GM12878 (cell line): Measurements from ENCODE around the gene BMF. TPM values are rescaled to one million over a fixed set of nuclear protein-coding genes. Genes with fewer than 3 reads are reported as not detected.

Experiments
- ATAC-seq: fragments of 200-7000 bp; cut with Tn5 transposase; 3 replicates; pipeline ENCODE4 v1.9.1; 2020; ENCODE audit warnings: mild to moderate bottlenecking, moderate library complexity
- BruUV-seq: library from RNA; stranded (reverse); fragments of 400-500 nt; replicated peaks from 2 replicates; lab custom pipeline; 2021; lab: Mats Ljungman, UMichigan
- CTCF ChIA-PET: fragments of 300-600 bp; sonication (Branson Sonifier 250); formaldehyde crosslinking; extraction: SDS; loops from one replicate; lab custom pipeline; 2021; ENCODE audit warnings: inconsistent platforms; lab: Yijun Ruan, JAX
- POLR2A ChIA-PET: fragments of 350-600 bp; formaldehyde crosslinking; extraction: SDS; loops from one replicate; lab custom pipeline; 2021; ENCODE audit warnings: inconsistent platforms; lab: Charles Lee
- RAD21 ChIA-PET: fragments of 300-600 bp; sonication (Branson Sonifier 250); formaldehyde crosslinking; loops from one replicate; lab custom pipeline; 2023; ENCODE audit warnings: antibody characterized with exemption; ENCODE audit not compliant: unreplicated experiment; lab: Charles Lee
- SMC1A ChIA-PET: fragments of 300-600 bp; sonication (Branson Sonifier 250); formaldehyde crosslinking; loops from one replicate; lab custom pipeline; 2023; ENCODE audit not compliant: unreplicated experiment, uncharacterized antibody; lab: Charles Lee
- DNase-seq: peaks from one replicate; pipeline ENCODE4 v3.0.0-alpha.2; 2011; ENCODE audit warnings: low read depth, low spot score
- FAIRE-seq: peaks from 3 replicates; lab custom pipeline; 2011; peaks lifted over from hg19 to GRCh38; lab: Jason Lieb, UNC
- H2AFZ ChIP-seq: 2 replicates; pipeline ENCODE4 v1.6.0; 2011; ENCODE audit warnings: low read depth, low read length, control low read depth; ENCODE audit not compliant: control insufficient read depth
- H3K27ac ChIP-seq: 2 replicates; pipeline ENCODE4 v1.5.1; 2011; ENCODE audit warnings: control low read depth; ENCODE audit not compliant: control insufficient read depth, insufficient read depth
- H3K27me3 ChIP-seq, 2 experiments: replicated peaks in 1 of 2; 2 replicates each; pipeline versions ENCODE4 v1.6.0 to v1.6.1; 2011; ENCODE audit warnings: low read length in 1 of 2; ENCODE audit not compliant: control insufficient read depth in 2 of 2, insufficient read depth in 2 of 2
- H3K36me3 ChIP-seq, 2 experiments: 2 replicates each; pipeline ENCODE4 v1.5.1; 2011; ENCODE audit warnings: low read length in 1 of 2; ENCODE audit not compliant: control insufficient read depth in 2 of 2, insufficient read depth in 2 of 2
- H3K4me1 ChIP-seq: 2 replicates; pipeline ENCODE4 v1.6.1; 2011; ENCODE audit warnings: mild to moderate bottlenecking, low read length, moderate library complexity, mixed read lengths; ENCODE audit not compliant: control insufficient read depth, insufficient read depth
- H3K4me2 ChIP-seq: 2 replicates; pipeline ENCODE4 v1.6.0; 2011; ENCODE audit warnings: control low read depth; ENCODE audit not compliant: control insufficient read depth, insufficient read depth
- H3K4me3 ChIP-seq: fragments of 200-600 bp; sonication (generic); 2 replicates; pipeline ENCODE4 v1.5.1; 2016
- H3K79me2 ChIP-seq: 2 replicates; pipeline ENCODE4 v1.6.0; 2011; ENCODE audit warnings: low read length; ENCODE audit not compliant: control insufficient read depth, insufficient read depth
- H3K9ac ChIP-seq: 2 replicates; pipeline ENCODE4 v1.8.0; 2011; ENCODE audit warnings: low read length, control low read depth, mixed read lengths; ENCODE audit not compliant: control insufficient read depth, insufficient read depth
- H3K9me3 ChIP-seq: replicated peaks from 3 replicates; pipeline ENCODE4 v1.5.1; 2011; ENCODE audit warnings: mild to moderate bottlenecking, low read length; ENCODE audit not compliant: control insufficient read depth, insufficient read depth
- H4K20me1 ChIP-seq: 2 replicates; pipeline ENCODE4 v1.6.0; 2011; ENCODE audit not compliant: control insufficient read depth, insufficient read depth
- CREM ChIP-seq: IDR thresholded peaks from 2 replicates; pipeline ENCODE4 v1.6.1; 2014; ENCODE audit warnings: antibody characterized with exemption, low read depth
- GATAD2B ChIP-seq: fragments of 450-650 bp; conservative IDR thresholded peaks from 2 replicates; pipeline ENCODE4 v1.6.1; 2017; ENCODE audit warnings: low read depth, mild to moderate bottlenecking, moderate library complexity
- HCFC1 ChIP-seq: fragments of 150-350 bp; IDR thresholded peaks from 2 replicates; pipeline ENCODE4 v1.6.1; 2014; ENCODE audit warnings: low read length
- MLLT1 ChIP-seq: fragments of 450-650 bp; IDR thresholded peaks from 2 replicates; pipeline ENCODE4 v1.6.1; 2016; ENCODE audit warnings: mild to moderate bottlenecking
- RAD51 ChIP-seq: fragments of 450-650 bp; IDR thresholded peaks from 2 replicates; pipeline ENCODE4 v1.6.1; 2016; ENCODE audit warnings: moderate library complexity, mild to moderate bottlenecking, inconsistent platforms
- RUNX3 ChIP-seq: IDR thresholded peaks from 2 replicates; pipeline ENCODE4 v1.6.1; 2012; ENCODE audit warnings: low read length, inconsistent platforms
- ZBTB33 ChIP-seq: fragments of 450-650 bp; IDR thresholded peaks from 2 replicates; pipeline ENCODE4 v1.6.1; 2017; ENCODE audit warnings: mild to moderate bottlenecking
- WGBS: methylation state at CpG from one replicate; pipeline ENCODE4 v1.1.6; 2016; ENCODE audit warnings: low lambda C conversion rate; ENCODE audit not compliant: insufficient replicate concordance, insufficient coverage; ENCODE audit errors: missing lambda C conversion rate; 5-methylcytosine and 5-hydroxymethylcytosine counted together
- in situ Hi-C: fragments of 300-500 bp; cut with MboI; formaldehyde crosslinking; loops from 9 replicates; pipeline ENCODE4 v1.14.3; 2018; ENCODE audit warnings: mixed read lengths
- intact Hi-C: fragments of 100-400 bp; cut with micrococcal nuclease; formaldehyde crosslinking; loops from one replicate; pipeline ENCODE4 v1.14.2; 2022; ENCODE audit not compliant: unreplicated experiment
- polyA plus RNA-seq, 11 experiments: library from polyadenylated mRNA; depleted of rRNA in 4 of 11; unstranded in 6 of 11; stranded (reverse) in 5 of 11; fragments of >200 nt; fragmentation: Nextera tagmentation in 4 of 11; fragmentation: Illumina TruSeq in 1 of 11; extraction: Ambion mirVana in 4 of 11; extraction: Trizol in 1 of 11; gene quantifications; 1 replicate in 1 of 11; 2 replicates in 10 of 11; pipeline versions ENCODE4 v1.2.1 to v1.2.3, GENCODE V29; 2011 to 2016; ENCODE audit warnings: inconsistent platforms in 2 of 11, missing spikeins in 2 of 11, low read depth in 1 of 11
- total RNA-seq, 4 experiments: library from RNA; depleted of rRNA in 3 of 4; stranded (reverse); fragments of >200 nt in 3 of 4; fragmentation: Illumina TruSeq in 1 of 4; extraction: Trizol in 1 of 4; gene quantifications; 2 replicates each; pipeline versions ENCODE4 v1.2.1 to v1.2.3, GENCODE V29; 2013 to 2021
- TF ChIP-seq, protein P1 (sequence below): IDR thresholded peaks from 2 replicates; pipeline ENCODE4 v1.6.1; 2011; ENCODE audit warnings: mild to moderate bottlenecking, low read depth, low read length, moderate library complexity; ENCODE audit not compliant: insufficient replicate concordance

Gene BMF
- total and polyA plus RNA-seq, 10 of the 15 experiments (the other 5 are each of a cell fraction or from before 2014, with no cell fraction given), result 0.82 to 34.9 (median 16.9) TPM

DNA sequence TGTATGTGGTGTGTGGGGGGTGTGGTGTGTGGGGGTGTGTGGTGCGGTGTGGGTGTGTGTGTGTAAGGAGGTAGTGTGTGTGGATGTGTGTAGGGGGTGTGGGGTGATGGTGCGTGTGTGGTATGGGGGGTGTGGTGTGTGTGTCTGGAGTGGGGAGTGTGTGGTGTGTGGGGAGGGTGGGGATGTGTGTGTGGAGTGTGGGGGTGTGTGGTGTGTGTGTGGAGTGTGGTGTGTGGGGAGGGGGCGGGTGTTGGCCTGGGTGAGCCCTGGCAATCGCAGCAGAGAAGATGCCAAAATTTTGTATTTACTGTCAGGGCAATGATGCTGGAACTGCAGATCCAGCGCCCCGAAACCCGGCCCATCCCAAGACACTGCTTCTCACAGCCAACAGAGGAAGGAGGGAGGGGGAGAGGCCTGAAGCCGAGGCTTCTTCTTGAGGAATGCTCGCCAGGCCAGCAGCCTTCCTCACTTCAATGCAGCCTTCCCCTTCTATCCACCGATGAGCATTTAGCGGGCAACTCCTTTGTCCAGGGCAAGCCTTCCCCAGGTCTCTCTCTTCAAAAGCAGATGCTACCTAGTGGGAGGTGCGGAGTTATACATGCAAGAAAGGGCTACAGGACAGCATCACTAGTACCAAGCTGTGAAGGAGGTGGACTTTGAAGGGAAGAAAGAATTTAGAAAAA lies 57.8 kb downstream of the BMF start:
- no peak overlapping the region for H3K4me2 ChIP-seq
- in situ Hi-C loops (loop anchor here (10.0 kb wide), 1 partner anchor 54 kb away; the partner anchor contains the start of gene BMF), intact Hi-C loops (no loop called here)
- RAD21 ChIA-PET, result interaction anchor here (21.0 kb wide), 1 partner anchor 51 kb away, joined by 509 read pairs; the partner anchor contains the start of gene BMF
- H3K4me1 ChIP-seq, result peaks cover 75% of the 10 kb centered on the region
- ATAC-seq, result no peak
- H2AFZ ChIP-seq, result no peak overlapping the region
- no peak overlapping the region for H3K27ac ChIP-seq
- no peak overlapping the region for H3K4me3 ChIP-seq
- DNase-seq, result no peak
- CTCF ChIA-PET, result interaction anchor here (1.9 to 23.9 kb wide), 2 partner anchors 32 to 51 kb away, joined by 6 to 578 read pairs; partner anchors contain the start of gene BMF
- no peaks in the 10 kb centered on the region for H3K27me3 ChIP-seq
- WGBS, result 98% methylated on average over 11 of the region's 12 CpGs
- 0 out of 2 replicates have a peak, but pooled peaks cover 2% of the 10 kb centered on the region for H3K79me2 ChIP-seq
- POLR2A ChIA-PET, result interaction anchor here (0.5 to 5.8 kb wide), 3 partner anchors 46 to 117 kb away, joined by 3 to 72 read pairs (median 56); partner anchors contain the start of gene BMF
- SMC1A ChIA-PET, result interaction anchor here (1.2 to 5.9 kb wide), 5 partner anchors 13 to 59 kb away, joined by 4 to 99 read pairs (median 34); no protein-coding TSS in a partner anchor
- H4K20me1 ChIP-seq, result no peaks in the 10 kb centered on the region
- TF ChIP-seq MLLT1 (peak; percentile 58), ZBTB33 (no peak), RUNX3 (no peak), HCFC1 (no peak), CREM (no peak), RAD51 (no peak), GATAD2B (no peak)
- TF ChIP-seq, protein P1, sequence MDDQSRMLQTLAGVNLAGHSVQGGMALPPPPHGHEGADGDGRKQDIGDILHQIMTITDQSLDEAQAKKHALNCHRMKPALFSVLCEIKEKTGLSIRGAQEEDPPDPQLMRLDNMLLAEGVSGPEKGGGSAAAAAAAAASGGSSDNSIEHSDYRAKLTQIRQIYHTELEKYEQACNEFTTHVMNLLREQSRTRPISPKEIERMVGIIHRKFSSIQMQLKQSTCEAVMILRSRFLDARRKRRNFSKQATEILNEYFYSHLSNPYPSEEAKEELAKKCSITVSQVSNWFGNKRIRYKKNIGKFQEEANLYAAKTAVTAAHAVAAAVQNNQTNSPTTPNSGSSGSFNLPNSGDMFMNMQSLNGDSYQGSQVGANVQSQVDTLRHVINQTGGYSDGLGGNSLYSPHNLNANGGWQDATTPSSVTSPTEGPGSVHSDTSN, result no peak
- no TSS peak for BruUV-seq
- no peaks in the 10 kb centered on the region; a peak in 1 of 4 replicates for H3K36me3 ChIP-seq
- FAIRE-seq, result no peak
- no peaks in the 10 kb centered on the region for H3K9me3 ChIP-seq
- no peak overlapping the region for H3K9ac ChIP-seq
